HL-60 (cell line): Measurements from ENCODE around the gene NPAS2.

Experiments
- DNase-seq, 2 experiments: peaks; one replicate each; pipeline ENCODE4 v3.0.0-alpha.2; 2010 to 2020; ENCODE audit warnings: low read depth in 1 of 2, low spot score in 1 of 2
- H3K27ac ChIP-seq: fragments of 250-450 bp; sonication (Bioruptor Pico); replicated peaks from 2 replicates; pipeline ENCODE4 v1.5.1; 2020; ENCODE audit warnings: mild to moderate bottlenecking, moderate library complexity
- H3K27me3 ChIP-seq: fragments of 250-450 bp; sonication (Bioruptor Pico); 2 replicates; pipeline ENCODE4 v1.5.1; 2021; ENCODE audit warnings: mild to moderate bottlenecking, moderate library complexity; ENCODE audit not compliant: insufficient read depth, poor library complexity, severe bottlenecking
- H3K4me3 ChIP-seq: replicated peaks from 2 replicates; pipeline ENCODE4 v1.5.1; 2011; ENCODE audit warnings: mild to moderate bottlenecking, control low read depth, low read length; ENCODE audit not compliant: insufficient read depth
- CTCF ChIP-seq: IDR thresholded peaks from one replicate; pipeline ENCODE4 v1.5.1; 2011; ENCODE audit warnings: low read length, control low read depth, inconsistent platforms; ENCODE audit not compliant: insufficient read depth
- GABPA ChIP-seq: IDR thresholded peaks from 2 replicates; pipeline ENCODE4 v1.6.1; 2012; ENCODE audit warnings: low read depth
- POLR2AphosphoS5 ChIP-seq: IDR thresholded peaks from 2 replicates; pipeline ENCODE4 v1.6.1; 2012; ENCODE audit warnings: low read depth
- SPI1 ChIP-seq: IDR thresholded peaks from 2 replicates; pipeline ENCODE4 v1.6.1; 2012; ENCODE audit warnings: low read depth, mild to moderate bottlenecking, borderline replicate concordance
- TF ChIP-seq, protein P1 (sequence below): IDR thresholded peaks from 2 replicates; pipeline ENCODE4 v1.6.1; 2012; ENCODE audit warnings: low read depth; ENCODE audit not compliant: insufficient replicate concordance

The NPAS2 gene

DNA sequence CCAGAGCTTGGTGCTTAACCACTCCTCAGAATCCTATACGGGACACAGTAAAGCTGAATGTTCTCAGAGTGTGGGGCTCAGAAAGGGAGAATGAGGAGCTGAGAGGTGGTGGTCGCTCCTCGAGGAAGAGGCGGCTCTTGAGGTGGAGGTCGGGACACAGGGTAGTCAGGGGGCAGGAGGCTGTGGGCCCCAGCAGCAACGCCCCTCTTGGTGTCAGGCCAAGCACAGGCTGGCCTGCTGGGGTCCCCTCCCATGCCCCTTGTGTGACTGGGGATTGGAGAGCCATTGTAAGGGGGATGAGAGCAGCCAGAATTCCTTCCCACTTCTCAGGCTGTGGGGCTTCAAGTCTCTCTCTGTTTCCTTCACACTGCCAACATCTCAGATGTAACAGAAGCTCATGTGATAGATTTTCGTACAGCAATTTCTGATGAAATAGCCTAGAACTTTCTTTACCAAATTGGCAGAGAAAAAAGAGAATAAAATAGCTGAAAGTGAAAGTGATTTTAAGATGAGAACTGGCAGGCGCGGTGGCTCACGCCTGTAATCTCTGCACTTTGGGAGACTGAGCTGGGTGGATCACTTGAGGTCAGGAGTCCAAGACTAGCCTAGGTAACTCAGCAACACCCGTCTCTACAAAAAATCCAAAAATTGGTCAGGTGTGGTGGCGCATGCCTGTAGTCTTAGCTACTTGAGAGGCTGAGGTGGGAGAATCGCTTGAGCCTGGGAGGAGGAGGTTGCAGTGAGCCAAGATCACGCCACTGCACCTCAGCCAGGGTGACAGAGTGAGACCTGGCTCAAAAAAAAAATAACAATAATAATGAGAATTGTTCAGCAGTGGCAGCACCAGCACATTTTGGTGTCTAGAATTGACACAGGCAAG, 121.1 kb downstream of the NPAS2 start:
- TF ChIP-seq POLR2AphosphoS5 (no peak), GABPA (no peak), CTCF (no peak)
- TF ChIP-seq, protein P1, sequence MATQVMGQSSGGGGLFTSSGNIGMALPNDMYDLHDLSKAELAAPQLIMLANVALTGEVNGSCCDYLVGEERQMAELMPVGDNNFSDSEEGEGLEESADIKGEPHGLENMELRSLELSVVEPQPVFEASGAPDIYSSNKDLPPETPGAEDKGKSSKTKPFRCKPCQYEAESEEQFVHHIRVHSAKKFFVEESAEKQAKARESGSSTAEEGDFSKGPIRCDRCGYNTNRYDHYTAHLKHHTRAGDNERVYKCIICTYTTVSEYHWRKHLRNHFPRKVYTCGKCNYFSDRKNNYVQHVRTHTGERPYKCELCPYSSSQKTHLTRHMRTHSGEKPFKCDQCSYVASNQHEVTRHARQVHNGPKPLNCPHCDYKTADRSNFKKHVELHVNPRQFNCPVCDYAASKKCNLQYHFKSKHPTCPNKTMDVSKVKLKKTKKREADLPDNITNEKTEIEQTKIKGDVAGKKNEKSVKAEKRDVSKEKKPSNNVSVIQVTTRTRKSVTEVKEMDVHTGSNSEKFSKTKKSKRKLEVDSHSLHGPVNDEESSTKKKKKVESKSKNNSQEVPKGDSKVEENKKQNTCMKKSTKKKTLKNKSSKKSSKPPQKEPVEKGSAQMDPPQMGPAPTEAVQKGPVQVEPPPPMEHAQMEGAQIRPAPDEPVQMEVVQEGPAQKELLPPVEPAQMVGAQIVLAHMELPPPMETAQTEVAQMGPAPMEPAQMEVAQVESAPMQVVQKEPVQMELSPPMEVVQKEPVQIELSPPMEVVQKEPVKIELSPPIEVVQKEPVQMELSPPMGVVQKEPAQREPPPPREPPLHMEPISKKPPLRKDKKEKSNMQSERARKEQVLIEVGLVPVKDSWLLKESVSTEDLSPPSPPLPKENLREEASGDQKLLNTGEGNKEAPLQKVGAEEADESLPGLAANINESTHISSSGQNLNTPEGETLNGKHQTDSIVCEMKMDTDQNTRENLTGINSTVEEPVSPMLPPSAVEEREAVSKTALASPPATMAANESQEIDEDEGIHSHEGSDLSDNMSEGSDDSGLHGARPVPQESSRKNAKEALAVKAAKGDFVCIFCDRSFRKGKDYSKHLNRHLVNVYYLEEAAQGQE = no peak
- peaks cover 2% of the 10 kb centered on the region for H3K27me3 ChIP-seq
- H3K27ac ChIP-seq = no peak overlapping the region

DNA sequence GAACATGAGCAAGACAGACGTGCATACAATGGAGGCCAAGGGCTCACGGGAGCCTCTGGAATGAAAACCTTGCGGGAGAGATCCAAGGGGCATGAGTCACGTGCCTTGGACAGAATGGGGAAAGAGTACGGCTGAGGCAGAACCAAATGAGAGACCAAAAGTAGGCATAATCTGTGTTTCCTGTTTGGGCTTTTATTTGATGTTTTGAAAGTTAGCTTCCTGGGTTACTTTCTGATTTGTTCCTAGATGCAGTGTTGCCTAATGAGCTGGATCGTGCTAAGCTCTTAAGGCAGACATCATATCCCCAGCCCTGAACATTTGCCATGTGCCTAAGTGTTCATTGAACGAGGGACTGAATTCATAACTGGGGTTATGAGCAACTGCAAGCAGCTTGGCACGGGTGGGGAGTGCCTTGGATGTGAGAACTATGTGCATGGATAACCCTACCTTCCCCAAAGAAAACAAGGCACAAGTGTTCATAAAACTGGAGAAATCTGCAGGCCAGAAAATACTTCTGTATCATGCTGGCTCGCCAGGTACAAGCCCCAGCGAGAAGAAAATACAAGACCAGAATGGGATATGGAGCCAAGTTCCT, 121.8 kb downstream of the NPAS2 start:
- no peak overlapping the region for H3K4me3 ChIP-seq
- H3K27me3 ChIP-seq = peaks cover 2% of the 10 kb centered on the region
- TF ChIP-seq CTCF = no peak
- no peak for TF ChIP-seq SPI1
- TF ChIP-seq POLR2AphosphoS5 = no peak
- no peak for TF ChIP-seq GABPA
- TF ChIP-seq, protein P1 = no peak
- DNase-seq = no peak
- no peak overlapping the region for H3K27ac ChIP-seq

More for the DNA sequence above, 121.1 kb downstream of the NPAS2 start:
- DNase-seq = no peak
- no peak overlapping the region for H3K4me3 ChIP-seq

DNA sequence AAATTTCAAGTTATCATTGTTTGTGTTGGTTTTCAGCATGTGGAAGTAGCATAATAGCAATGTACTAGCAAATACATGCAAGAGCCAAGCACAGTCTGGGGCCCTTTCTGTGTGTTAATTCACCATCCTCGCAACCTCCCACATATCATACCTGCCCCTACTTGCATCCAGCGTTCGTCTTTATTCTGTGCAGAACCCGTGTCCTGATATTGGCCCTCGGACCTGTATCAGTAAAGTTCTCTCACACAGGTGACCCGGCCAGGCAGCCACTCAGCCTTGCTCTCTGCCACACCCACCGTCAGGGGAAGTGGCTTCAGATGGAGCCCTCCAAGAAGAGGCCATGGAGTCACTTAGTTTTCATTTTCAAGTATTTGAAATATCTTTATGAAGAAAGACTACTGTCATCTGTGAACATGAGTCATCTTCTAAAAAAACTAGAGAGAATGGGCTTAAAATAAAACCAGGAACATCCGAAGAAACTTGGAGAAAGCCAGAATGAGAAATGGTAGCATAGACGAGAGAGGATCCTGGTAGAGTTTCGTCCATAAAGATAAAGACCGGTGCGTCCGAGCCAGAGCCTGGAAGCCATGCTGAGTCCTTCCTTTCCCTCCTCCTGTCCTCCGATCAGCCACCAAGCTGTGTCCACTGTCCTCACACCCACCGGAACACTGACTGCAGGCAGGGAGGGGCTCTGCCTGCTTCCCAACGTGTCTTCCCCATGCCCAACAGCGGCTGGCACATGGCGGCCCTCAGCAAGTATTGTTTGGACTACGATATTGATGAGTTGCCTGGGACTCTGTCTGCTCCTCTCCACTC, 124.9 kb downstream of the NPAS2 start:
- H3K4me3 ChIP-seq = no peak overlapping the region
- no peak for DNase-seq
- no peak for TF ChIP-seq GABPA
- no peak for TF ChIP-seq SPI1
- no peak for TF ChIP-seq POLR2AphosphoS5
- no peak for TF ChIP-seq CTCF
- TF ChIP-seq, protein P1 = no peak
- H3K27me3 ChIP-seq = peaks cover 16% of the 10 kb centered on the region
- H3K27ac ChIP-seq = no peak overlapping the region
